ENCODE measurements around the gene MAP7.

GRCh38 chr6:136425793-136426192, 124.4 kb downstream of the MAP7 start:
- TF ChIP-seq CTCF (IDR thresholded peaks at IDR 0.05; ENCODE audit: low read depth, low read length): no peak
- no peak for TF ChIP-seq EZH2phosphoT487 (IDR thresholded peaks at IDR 0.05; ENCODE audit: low read depth)

Data from OCI-LY3 (cell line).